IPS-20b (cell line): ENCODE results near the gene EPB41.
"Not testable (repeated sequence)": the region's sequence is repeated elsewhere in the genome, so short reads cannot be mapped to it uniquely, and the experiment has no call there.

Experiments
- H3K27ac ChIP-seq: one replicate; pipeline ENCODE4 v1.5.1; 2013; ENCODE audit warnings: low read length
- H3K27me3 ChIP-seq: 2 replicates; pipeline ENCODE4 v1.6.1; 2013; ENCODE audit warnings: mild to moderate bottlenecking, low read length, inconsistent platforms; ENCODE audit not compliant: insufficient read depth
- H3K36me3 ChIP-seq: 2 replicates; pipeline ENCODE4 v1.6.1; 2013; ENCODE audit warnings: low read depth, mild to moderate bottlenecking, inconsistent platforms, low read length, moderate library complexity; ENCODE audit not compliant: insufficient read depth
- H3K4me1 ChIP-seq: 2 replicates; pipeline ENCODE4 v1.6.1; 2013; ENCODE audit warnings: mild to moderate bottlenecking, control low read depth, inconsistent platforms, low read length, moderate library complexity; ENCODE audit not compliant: insufficient read depth
- H3K4me3 ChIP-seq: 2 replicates; pipeline ENCODE4 v1.5.1; 2013; ENCODE audit warnings: mild to moderate bottlenecking, low read length, inconsistent platforms
- H3K9ac ChIP-seq: 2 replicates; pipeline ENCODE4 v1.6.1; 2013; ENCODE audit warnings: low read depth, mild to moderate bottlenecking, inconsistent platforms, low read length, moderate library complexity
- H3K9me3 ChIP-seq: 2 replicates; pipeline ENCODE4 v1.6.1; 2013; ENCODE audit warnings: mild to moderate bottlenecking, low read depth, low read length, inconsistent platforms; ENCODE audit not compliant: insufficient read depth

The EPB41 gene

GRCh38 chr1:29099286-29099685 is 184.9 kb downstream of the EPB41 start:
- Histone ChIP-seq H3K4me1 (peaks cover 10% of the 10 kb centered on the region; the same call in 1 of the 2 replicates), H3K9me3 (no peaks in the 10 kb centered on the region), H3K36me3 (peaks cover 24% of the 10 kb centered on the region), H3K4me3 (no peak overlapping the region), H3K27me3 (no peaks in the 10 kb centered on the region), H3K9ac (no peak overlapping the region), H3K27ac (no peak overlapping the region)

GRCh38 chr1:29100487-29100886 is 186.1 kb downstream of the EPB41 start:
- H3K36me3 ChIP-seq = peaks cover 24% of the 10 kb centered on the region
- no peak overlapping the region for H3K27ac ChIP-seq
- H3K27me3 ChIP-seq = no peaks in the 10 kb centered on the region
- no peaks in the 10 kb centered on the region for H3K9me3 ChIP-seq
- H3K9ac ChIP-seq = no peak overlapping the region
- peaks cover 10% of the 10 kb centered on the region; the same call in 1 of the 2 replicates for H3K4me1 ChIP-seq
- H3K4me3 ChIP-seq = no peak overlapping the region

- H3K36me3 ChIP-seq = peaks cover 18% of the 10 kb centered on the region
- H3K27me3 ChIP-seq = no peaks in the 10 kb centered on the region
- H3K9ac ChIP-seq = no peak overlapping the region
- H3K27ac ChIP-seq = no peak overlapping the region
- H3K9me3 ChIP-seq = no peaks in the 10 kb centered on the region
- H3K4me1 ChIP-seq = no peaks in the 10 kb centered on the region
- no peak overlapping the region for H3K4me3 ChIP-seq
Measured at GRCh38 chr1:29105822-29106221, 191.5 kb downstream of the EPB41 start.

GRCh38 chr1:29108041-29108440 is 193.7 kb downstream of the EPB41 start:
- not testable (repeated sequence) for H3K4me1 ChIP-seq, H3K27ac ChIP-seq, H3K9me3 ChIP-seq, H3K4me3 ChIP-seq, H3K9ac ChIP-seq, H3K27me3 ChIP-seq
- peaks cover 21% of the 10 kb centered on the region for H3K36me3 ChIP-seq

GRCh38 chr1:29112705-29113412 is 198.5 kb downstream of the EPB41 start:
- H3K9me3 ChIP-seq = no peaks in the 10 kb centered on the region
- H3K27me3 ChIP-seq = no peaks in the 10 kb centered on the region
- H3K4me1 ChIP-seq = peaks cover 11% of the 10 kb centered on the region; the same call in 1 of the 2 replicates
- no peak overlapping the region for H3K27ac ChIP-seq
- 0 out of 2 replicates have a peak overlapping the region, but pooled peaks have one; percentile 13 for H3K4me3 ChIP-seq
- no peak overlapping the region for H3K9ac ChIP-seq
- peaks cover 45% of the 10 kb centered on the region for H3K36me3 ChIP-seq

- Histone ChIP-seq H3K4me3 (no peak overlapping the region), H3K9me3 (no peaks in the 10 kb centered on the region), H3K9ac (no peak overlapping the region), H3K27ac (no peak overlapping the region), H3K36me3 (peaks cover 50% of the 10 kb centered on the region), H3K4me1 (peaks cover 11% of the 10 kb centered on the region; the same call in 1 of the 2 replicates), H3K27me3 (no peaks in the 10 kb centered on the region)
Measured at GRCh38 chr1:29113413-29114117, 199.2 kb downstream of the EPB41 start.

- H3K27ac ChIP-seq = no peak overlapping the region
- no peaks in the 10 kb centered on the region for H3K9me3 ChIP-seq
- H3K9ac ChIP-seq = no peak overlapping the region
- peaks cover 48% of the 10 kb centered on the region for H3K36me3 ChIP-seq
- no peaks in the 10 kb centered on the region for H3K27me3 ChIP-seq
- no peak overlapping the region for H3K4me3 ChIP-seq
- peaks cover 11% of the 10 kb centered on the region; the same call in 1 of the 2 replicates for H3K4me1 ChIP-seq
Measured at GRCh38 chr1:29114654-29115053, 200.3 kb downstream of the EPB41 start.

- Histone ChIP-seq H3K9me3 (no peaks in the 10 kb centered on the region), H3K27ac (no peak overlapping the region), H3K36me3 (peaks cover 39% of the 10 kb centered on the region)
Measured at GRCh38 chr1:29117381-29117780, 203.0 kb downstream of the EPB41 start.

GRCh38 chr1:29119121-29119929 is 205.0 kb downstream of the EPB41 start:
- Histone ChIP-seq H3K27ac (no peak overlapping the region), H3K36me3 (peaks cover 28% of the 10 kb centered on the region), H3K4me3 (no peak overlapping the region), H3K9ac (no peak overlapping the region), H3K4me1 (no peaks in the 10 kb centered on the region), H3K27me3 (peaks cover 44% of the 10 kb centered on the region), H3K9me3 (no peaks in the 10 kb centered on the region)

More at GRCh38 chr1:29117381-29117780, 203.0 kb downstream of the EPB41 start:
- Histone ChIP-seq H3K9ac (no peak overlapping the region), H3K4me3 (no peak overlapping the region), H3K27me3 (peaks cover 25% of the 10 kb centered on the region), H3K4me1 (peaks cover 9% of the 10 kb centered on the region; the same call in 1 of the 2 replicates)

GRCh38 chr1:29120367-29120766 is 206.0 kb downstream of the EPB41 start:
- peaks cover 28% of the 10 kb centered on the region for H3K36me3 ChIP-seq
- no peak overlapping the region for H3K4me3 ChIP-seq
- H3K9ac ChIP-seq = no peak overlapping the region
- H3K27ac ChIP-seq = no peak overlapping the region
- H3K4me1 ChIP-seq = peaks cover 5% of the 10 kb centered on the region; the same call in 1 of the 2 replicates
- peaks cover 50% of the 10 kb centered on the region for H3K27me3 ChIP-seq
- H3K9me3 ChIP-seq = no peaks in the 10 kb centered on the region

- Histone ChIP-seq H3K27ac (no peak overlapping the region), H3K27me3 (peaks cover 57% of the 10 kb centered on the region), H3K9ac (no peak overlapping the region), H3K4me1 (peaks cover 5% of the 10 kb centered on the region; the same call in 1 of the 2 replicates), H3K9me3 (no peaks in the 10 kb centered on the region), H3K4me3 (peak overlapping the region; percentile 46; the same call in 1 of the 2 replicates), H3K36me3 (peaks cover 22% of the 10 kb centered on the region)
Measured at GRCh38 chr1:29120947-29121485, 206.6 kb downstream of the EPB41 start.
